PC-3 (cell line): ENCODE data around the gene PTPRN2. TPM values are rescaled to one million over a fixed set of nuclear protein-coding genes. Genes with fewer than 3 reads are reported as not detected.

ENCODE experiments used
- ATAC-seq: fragments of 200-7000 bp; cut with Tn5 transposase; 2 replicates; pipeline ENCODE4 v1.9.1; 2020; ENCODE audit warnings: mild to moderate bottlenecking, moderate library complexity
- BruUV-seq: library from RNA; stranded (reverse); fragments of 400-500 nt; replicated peaks from 2 replicates; lab custom pipeline; 2021; lab: Mats Ljungman, UMichigan
- CTCF ChIA-PET: fragments of 300-600 bp; sonication (Branson Sonifier 250); formaldehyde crosslinking; loops from one replicate; lab custom pipeline; 2022; ENCODE audit warnings: antibody characterized with exemption; lab: Charles Lee
- POLR2A ChIA-PET: fragments of 300-600 bp; sonication (Branson Sonifier 250); formaldehyde crosslinking; loops from one replicate; lab custom pipeline; 2022; ENCODE audit warnings: antibody characterized with exemption; ENCODE audit not compliant: unreplicated experiment; lab: Charles Lee
- DNase-seq: peaks from one replicate; pipeline ENCODE4 v3.0.0-alpha.2; 2015
- H2AFZ ChIP-seq: fragments of 300-600 bp; sonication (generic); 2 replicates; pipeline ENCODE4 v1.6.0; 2016; ENCODE audit warnings: antibody characterized with exemption, low read length
- H3F3A ChIP-seq: fragments of 300-600 bp; sonication (generic); one replicate; pipeline ENCODE4 v1.6.0; 2017; ENCODE audit warnings: antibody characterized with exemption, low read length, control low read depth, mild to moderate bottlenecking; ENCODE audit not compliant: unreplicated experiment
- H3K27ac ChIP-seq: fragments of 300-600 bp; sonication (generic); 2 replicates; pipeline ENCODE4 v1.5.1; 2016; ENCODE audit warnings: mild to moderate bottlenecking, low read length
- H3K27me3 ChIP-seq: fragments of 300-600 bp; sonication (generic); 2 replicates; pipeline ENCODE4 v1.6.1; 2016; ENCODE audit warnings: low read length, mixed read lengths
- H3K36me3 ChIP-seq: fragments of 300-600 bp; sonication (generic); 2 replicates; pipeline ENCODE4 v1.6.1; 2016; ENCODE audit warnings: low read depth, mixed run types, low read length, mixed read lengths
- H3K4me1 ChIP-seq: fragments of 300-600 bp; sonication (generic); 2 replicates; pipeline ENCODE4 v1.5.1; 2016; ENCODE audit warnings: low read length; ENCODE audit not compliant: insufficient read depth
- H3K4me2 ChIP-seq: fragments of 300-600 bp; sonication (generic); 2 replicates; pipeline ENCODE4 v1.6.0; 2016; ENCODE audit warnings: low read length
- H3K4me3 ChIP-seq: fragments of 300-600 bp; sonication (generic); 2 replicates; pipeline ENCODE4 v1.5.1; 2016; ENCODE audit warnings: mild to moderate bottlenecking, low read length, mixed read lengths
- H3K79me2 ChIP-seq: fragments of 300-600 bp; sonication (generic); 2 replicates; pipeline ENCODE4 v1.6.1; 2017; ENCODE audit warnings: low read length, mixed read lengths
- H3K9ac ChIP-seq: fragments of 300-600 bp; sonication (generic); 2 replicates; pipeline ENCODE4 v1.6.0; 2016; ENCODE audit warnings: mild to moderate bottlenecking, low read length
- H3K9me2 ChIP-seq: fragments of 300-600 bp; sonication (generic); replicated peaks from 2 replicates; pipeline ENCODE4 v1.6.1; 2016; ENCODE audit warnings: mixed run types, low read length, mixed read lengths
- H3K9me3 ChIP-seq: fragments of 300-600 bp; sonication (generic); 2 replicates; pipeline ENCODE4 v1.6.1; 2016; ENCODE audit warnings: low read length, mixed read lengths
- H4K20me1 ChIP-seq: fragments of 300-600 bp; sonication (generic); 2 replicates; pipeline ENCODE4 v1.6.1; 2016; ENCODE audit warnings: low read length, mixed read lengths
- EZH2 ChIP-seq: fragments of 300-600 bp; sonication (generic); IDR thresholded peaks from one replicate; pipeline ENCODE4 v1.6.1; 2017; ENCODE audit warnings: antibody characterized with exemption, mild to moderate bottlenecking, low read length; ENCODE audit not compliant: unreplicated experiment
- EZH2phosphoT487 ChIP-seq: fragments of 300-600 bp; sonication (generic); IDR thresholded peaks from 2 replicates; pipeline ENCODE4 v1.6.1; 2018; ENCODE audit warnings: mild to moderate bottlenecking, antibody characterized with exemption, low read length, borderline replicate concordance
- intact Hi-C: fragments of 100-400 bp; cut with micrococcal nuclease; formaldehyde crosslinking; loops from 2 replicates; pipeline ENCODE4 v1.9.0; 2023
- total RNA-seq: library from RNA; depleted of rRNA; stranded (reverse); fragments of >200 nt; gene quantifications from 2 replicates; pipeline ENCODE4 v1.2.3, GENCODE V29; 2014
- TF ChIP-seq, protein P1 (sequence below): fragments of 300-600 bp; sonication (generic); conservative IDR thresholded peaks from 2 replicates; pipeline ENCODE4 v1.5.1; 2017; ENCODE audit warnings: antibody characterized with exemption, low read depth, mild to moderate bottlenecking, low read length

The PTPRN2 gene
- total RNA-seq, 1 experiment from 2014 or later, result 3.2 TPM

DNA sequence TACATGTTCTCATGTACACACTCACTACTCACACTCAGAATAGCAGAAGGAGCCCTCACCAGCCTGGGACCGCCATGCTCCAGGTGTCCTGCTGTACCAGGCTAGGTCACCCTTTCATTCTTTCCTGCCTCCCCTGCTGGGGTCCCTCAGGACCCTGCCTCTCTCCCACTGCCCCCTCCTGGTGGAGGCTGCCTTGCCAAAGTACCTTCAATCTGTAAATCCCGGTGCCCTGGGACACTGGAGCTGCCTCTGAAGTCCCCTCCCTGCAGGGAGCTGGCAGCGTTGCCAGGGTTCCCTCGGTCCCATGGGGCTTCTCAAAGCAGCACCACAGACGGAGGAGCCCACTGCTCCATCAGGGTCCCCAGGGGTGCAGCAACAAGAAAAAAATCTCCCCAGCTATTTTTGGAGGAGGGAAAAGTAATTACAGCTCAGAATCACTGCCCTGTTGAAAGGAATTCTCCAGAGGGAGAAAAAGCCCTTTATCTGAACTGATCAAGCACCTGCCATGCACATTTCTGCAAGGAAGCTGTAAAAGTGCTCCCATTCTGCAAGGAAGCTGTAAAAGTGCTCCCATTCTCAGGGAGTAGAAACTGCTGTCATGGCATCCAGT is 259.9 kb downstream of the PTPRN2 start:
- Histone ChIP-seq H3K9me3 (no peaks in the 10 kb centered on the region), H2AFZ (no peak overlapping the region), H3K4me3 (no peak overlapping the region), H3K27ac (no peak overlapping the region), H3K79me2 (no peaks in the 10 kb centered on the region), H3F3A (no peaks in the 10 kb centered on the region), H3K9ac (no peak overlapping the region), H3K4me1 (peaks cover 8% of the 10 kb centered on the region; the same call in 1 of the 2 replicates), H3K9me2 (no peaks in the 10 kb centered on the region), H3K4me2 (no peak overlapping the region), H4K20me1 (no peaks in the 10 kb centered on the region), H3K36me3 (no peaks in the 10 kb centered on the region), H3K27me3 (no peaks in the 10 kb centered on the region)
- intact Hi-C loops, result no loop called here
- DNase-seq (no peak), ATAC-seq (no peak)
- POLR2A ChIA-PET, result no interaction called here
- TF ChIP-seq, protein P1, sequence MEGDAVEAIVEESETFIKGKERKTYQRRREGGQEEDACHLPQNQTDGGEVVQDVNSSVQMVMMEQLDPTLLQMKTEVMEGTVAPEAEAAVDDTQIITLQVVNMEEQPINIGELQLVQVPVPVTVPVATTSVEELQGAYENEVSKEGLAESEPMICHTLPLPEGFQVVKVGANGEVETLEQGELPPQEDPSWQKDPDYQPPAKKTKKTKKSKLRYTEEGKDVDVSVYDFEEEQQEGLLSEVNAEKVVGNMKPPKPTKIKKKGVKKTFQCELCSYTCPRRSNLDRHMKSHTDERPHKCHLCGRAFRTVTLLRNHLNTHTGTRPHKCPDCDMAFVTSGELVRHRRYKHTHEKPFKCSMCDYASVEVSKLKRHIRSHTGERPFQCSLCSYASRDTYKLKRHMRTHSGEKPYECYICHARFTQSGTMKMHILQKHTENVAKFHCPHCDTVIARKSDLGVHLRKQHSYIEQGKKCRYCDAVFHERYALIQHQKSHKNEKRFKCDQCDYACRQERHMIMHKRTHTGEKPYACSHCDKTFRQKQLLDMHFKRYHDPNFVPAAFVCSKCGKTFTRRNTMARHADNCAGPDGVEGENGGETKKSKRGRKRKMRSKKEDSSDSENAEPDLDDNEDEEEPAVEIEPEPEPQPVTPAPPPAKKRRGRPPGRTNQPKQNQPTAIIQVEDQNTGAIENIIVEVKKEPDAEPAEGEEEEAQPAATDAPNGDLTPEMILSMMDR, result no peak
- TF ChIP-seq EZH2phosphoT487 (no peak), EZH2 (no peak)
- BruUV-seq, result no TSS peak
- CTCF ChIA-PET, result no interaction called here

DNA sequence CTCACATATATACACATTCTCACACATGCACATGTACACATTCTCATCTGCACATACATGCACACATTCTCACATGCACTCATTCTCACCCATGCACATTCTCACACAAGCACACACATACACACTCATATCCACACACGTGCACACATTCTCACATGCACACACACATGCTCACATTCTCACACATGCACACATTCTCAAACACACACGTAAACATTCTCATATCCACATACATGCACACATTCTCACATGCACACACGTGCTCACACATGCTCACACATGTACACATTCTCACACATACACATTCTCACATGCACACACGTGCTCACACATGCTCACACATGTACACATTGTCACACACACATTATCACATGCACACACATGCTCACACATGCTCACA is 260.6 kb downstream of the PTPRN2 start:
- H3K4me2 ChIP-seq, result no peak overlapping the region
- TF ChIP-seq EZH2 (no peak), EZH2phosphoT487 (no peak)
- TF ChIP-seq, protein P1, result no peak
- no peak overlapping the region for H2AFZ ChIP-seq
- no peaks in the 10 kb centered on the region for H3K9me3 ChIP-seq
- H3K27me3 ChIP-seq, result no peaks in the 10 kb centered on the region
- CTCF ChIA-PET, result no interaction called here
- no peak overlapping the region for H3K27ac ChIP-seq
- POLR2A ChIA-PET, result no interaction called here
- no peaks in the 10 kb centered on the region for H4K20me1 ChIP-seq
- no peaks in the 10 kb centered on the region for H3F3A ChIP-seq
- peaks cover 8% of the 10 kb centered on the region; the same call in 1 of the 2 replicates for H3K4me1 ChIP-seq
- H3K36me3 ChIP-seq, result no peaks in the 10 kb centered on the region
- no peaks in the 10 kb centered on the region for H3K9me2 ChIP-seq
- ATAC-seq (no peak), DNase-seq (no peak)
- no peaks in the 10 kb centered on the region for H3K79me2 ChIP-seq
- H3K9ac ChIP-seq, result no peak overlapping the region
- intact Hi-C loops, result no loop called here
- BruUV-seq, result no TSS peak
- H3K4me3 ChIP-seq, result no peak overlapping the region

DNA sequence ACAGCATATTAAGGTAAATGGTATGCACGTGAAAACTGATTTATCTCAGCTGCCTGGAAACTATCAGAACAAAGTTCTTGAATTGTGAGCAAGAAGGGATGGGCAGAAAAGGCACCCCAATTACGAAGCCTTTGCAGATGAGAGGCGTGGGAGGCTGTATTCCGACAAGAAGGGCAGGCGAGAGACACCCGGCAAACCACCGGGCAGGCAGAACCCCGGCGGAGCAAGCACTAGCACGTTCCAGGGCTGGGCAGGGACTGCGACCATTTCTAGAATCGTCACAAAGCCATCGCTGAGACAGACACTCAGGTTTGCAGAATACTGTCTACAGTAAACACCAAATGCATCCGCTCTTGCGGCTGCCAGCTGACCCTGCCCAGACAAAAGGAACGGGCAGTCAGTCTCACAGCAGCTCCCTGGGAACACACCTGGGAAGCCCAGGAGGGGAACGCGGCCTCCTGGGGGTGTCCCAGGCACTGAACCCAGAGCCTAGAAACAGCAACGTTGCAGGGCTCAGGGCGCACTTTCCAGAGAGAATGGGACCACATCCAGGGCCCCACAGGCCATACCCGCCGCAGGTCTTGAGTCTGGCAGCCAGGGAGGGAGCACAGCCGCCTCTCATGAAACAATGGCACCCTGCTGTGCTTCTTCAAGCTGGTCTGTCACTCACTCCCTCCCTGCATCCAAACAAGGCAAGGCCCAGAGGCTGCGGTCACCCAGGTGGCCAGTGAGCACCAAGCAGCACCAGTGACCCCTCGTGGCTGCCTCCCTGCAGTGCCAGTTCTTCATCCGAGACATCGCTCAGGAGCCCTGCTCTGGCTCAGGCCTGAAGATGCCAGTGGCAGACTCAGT is 261.9 kb downstream of the PTPRN2 start:
- DNase-seq (peak; percentile 75), ATAC-seq (peak; percentile 82)
- Histone ChIP-seq H3K9me2 (no peaks in the 10 kb centered on the region), H3K27ac (peak overlapping the region; percentile 74), H3K36me3 (no peaks in the 10 kb centered on the region), H3K4me2 (peak overlapping the region; percentile 71), H2AFZ (peak overlapping the region; percentile 68), H3F3A (no peaks in the 10 kb centered on the region), H3K4me3 (peak overlapping the region; percentile 18; the same call in 1 of the 2 replicates), H3K79me2 (no peaks in the 10 kb centered on the region), H3K9me3 (no peaks in the 10 kb centered on the region), H3K4me1 (peaks cover 8% of the 10 kb centered on the region; the same call in 1 of the 2 replicates), H4K20me1 (no peaks in the 10 kb centered on the region), H3K9ac (peak overlapping the region; percentile 72), H3K27me3 (no peaks in the 10 kb centered on the region)
- POLR2A ChIA-PET, result no interaction called here
- TF ChIP-seq EZH2phosphoT487 (no peak), EZH2 (no peak)
- TF ChIP-seq, protein P1, result peak; percentile 68
- intact Hi-C loops, result no loop called here
- BruUV-seq, result no TSS peak
- CTCF ChIA-PET, result no interaction called here
